ENCODE data around the gene SERPINB2. TPM values are rescaled to one million over a fixed set of nuclear protein-coding genes. Genes with fewer than 3 reads are reported as not detected.

Gene SERPINB2
- total RNA-seq, 3 donors from 2014 or later, result not detected

DNA sequence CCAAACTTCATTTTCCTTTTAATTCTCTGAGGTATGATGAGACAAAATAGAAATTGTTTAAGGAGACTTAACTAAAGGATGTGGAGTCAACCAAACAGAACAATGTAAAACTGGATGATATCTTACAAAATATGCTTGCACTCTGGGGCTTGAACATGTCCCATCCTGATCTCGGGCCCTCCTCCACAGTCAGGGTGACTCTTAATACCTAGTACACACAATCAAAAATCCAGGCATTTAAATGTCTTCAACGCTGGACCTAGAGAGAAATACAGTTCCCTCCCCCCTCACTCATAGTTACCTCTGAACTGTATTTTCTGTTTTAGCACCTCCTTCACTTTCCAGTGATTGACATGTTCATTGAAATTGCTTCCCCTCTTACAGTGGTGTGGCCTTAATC lies 36.9 kb upstream of the SERPINB2 start:
- Histone ChIP-seq H3K4me3 (no peak overlapping the region), H3K36me3 (ENCODE audit: low read depth) (no peaks in the 10 kb centered on the region), H3K9me3 (no peaks in the 10 kb centered on the region), H3K4me1 (ENCODE audit: low read depth) (no peaks in the 10 kb centered on the region)
- TF ChIP-seq, protein P1, sequence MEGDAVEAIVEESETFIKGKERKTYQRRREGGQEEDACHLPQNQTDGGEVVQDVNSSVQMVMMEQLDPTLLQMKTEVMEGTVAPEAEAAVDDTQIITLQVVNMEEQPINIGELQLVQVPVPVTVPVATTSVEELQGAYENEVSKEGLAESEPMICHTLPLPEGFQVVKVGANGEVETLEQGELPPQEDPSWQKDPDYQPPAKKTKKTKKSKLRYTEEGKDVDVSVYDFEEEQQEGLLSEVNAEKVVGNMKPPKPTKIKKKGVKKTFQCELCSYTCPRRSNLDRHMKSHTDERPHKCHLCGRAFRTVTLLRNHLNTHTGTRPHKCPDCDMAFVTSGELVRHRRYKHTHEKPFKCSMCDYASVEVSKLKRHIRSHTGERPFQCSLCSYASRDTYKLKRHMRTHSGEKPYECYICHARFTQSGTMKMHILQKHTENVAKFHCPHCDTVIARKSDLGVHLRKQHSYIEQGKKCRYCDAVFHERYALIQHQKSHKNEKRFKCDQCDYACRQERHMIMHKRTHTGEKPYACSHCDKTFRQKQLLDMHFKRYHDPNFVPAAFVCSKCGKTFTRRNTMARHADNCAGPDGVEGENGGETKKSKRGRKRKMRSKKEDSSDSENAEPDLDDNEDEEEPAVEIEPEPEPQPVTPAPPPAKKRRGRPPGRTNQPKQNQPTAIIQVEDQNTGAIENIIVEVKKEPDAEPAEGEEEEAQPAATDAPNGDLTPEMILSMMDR (IDR thresholded peaks at IDR 0.05), result no peak
- ATAC-seq (no peak), DNase-seq (no peak)
- intact Hi-C loops (cut with DNase I, micrococcal nuclease), result no loop called here

DNA sequence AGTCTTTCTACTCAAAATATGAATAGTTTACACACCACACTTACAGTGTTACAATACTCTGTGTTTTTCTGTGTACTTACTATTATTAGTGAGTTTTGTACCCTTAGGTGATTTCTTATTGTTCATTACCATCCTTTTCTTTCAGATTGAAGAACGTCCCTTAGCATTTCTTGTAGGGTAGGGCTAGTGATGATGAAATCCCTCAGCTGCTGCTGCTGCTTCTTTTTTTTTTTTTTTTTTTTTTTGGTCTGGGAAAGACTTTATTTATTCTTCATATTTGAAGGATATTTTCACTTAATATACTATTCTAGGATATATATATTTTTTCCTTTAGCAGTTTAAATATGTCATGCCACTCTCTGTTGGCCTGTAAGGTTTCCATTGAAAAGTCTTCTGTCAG lies 29.0 kb upstream of the SERPINB2 start:
- Histone ChIP-seq H3K9me3 (no peaks in the 10 kb centered on the region), H3K4me3 (no peak overlapping the region), H3K36me3 (ENCODE audit: low read depth) (no peaks in the 10 kb centered on the region), H3K4me1 (ENCODE audit: low read depth) (no peaks in the 10 kb centered on the region)
- no peak for DNase-seq
- no peak for ATAC-seq
- intact Hi-C loops (cut with DNase I, micrococcal nuclease), result no loop called here
- TF ChIP-seq, protein P1 (IDR thresholded peaks at IDR 0.05), result no peak

DNA sequence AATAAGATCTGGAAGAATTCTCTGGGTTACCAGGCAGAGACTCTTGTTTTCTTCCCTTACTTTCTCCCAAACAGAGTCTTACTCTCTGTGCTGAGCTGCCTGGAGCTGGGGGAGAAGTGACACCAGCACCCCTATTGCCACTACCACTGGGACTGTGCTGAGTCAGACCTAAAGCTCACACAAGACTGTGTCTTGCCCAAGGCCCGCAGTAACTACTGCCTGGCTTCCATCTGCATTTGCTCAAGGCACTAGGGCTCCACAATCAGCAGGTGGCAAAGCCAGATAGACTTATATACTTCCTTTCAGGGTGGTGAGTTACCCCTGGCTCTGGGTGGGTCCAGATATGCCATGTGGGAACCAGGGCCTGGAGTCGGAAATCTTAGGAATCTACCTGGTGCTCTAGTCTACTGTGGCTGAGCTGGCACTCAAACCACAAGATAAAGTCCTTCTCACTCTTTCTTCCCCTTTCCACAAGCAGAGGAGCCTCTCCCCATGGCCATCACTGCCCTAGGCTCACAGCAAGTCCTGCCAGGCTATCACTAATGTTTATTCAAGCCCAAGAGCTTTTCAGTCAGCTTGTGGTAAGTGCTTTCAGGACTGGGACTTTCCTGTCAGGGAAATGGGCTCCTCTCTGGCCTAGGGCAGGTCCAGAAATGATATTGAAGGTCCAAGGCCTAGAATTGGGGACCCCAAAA lies 27.6 kb upstream of the SERPINB2 start:
- H3K36me3 ChIP-seq (ENCODE audit: low read depth), result no peaks in the 10 kb centered on the region
- DNase-seq (no peak), ATAC-seq (no peak)
- no peaks in the 10 kb centered on the region for H3K4me1 ChIP-seq (ENCODE audit: low read depth)
- H3K9me3 ChIP-seq, result no peaks in the 10 kb centered on the region
- intact Hi-C loops (cut with DNase I, micrococcal nuclease), result no loop called here
- no peak overlapping the region for H3K4me3 ChIP-seq
- TF ChIP-seq, protein P1 (IDR thresholded peaks at IDR 0.05), result no peak

DNA sequence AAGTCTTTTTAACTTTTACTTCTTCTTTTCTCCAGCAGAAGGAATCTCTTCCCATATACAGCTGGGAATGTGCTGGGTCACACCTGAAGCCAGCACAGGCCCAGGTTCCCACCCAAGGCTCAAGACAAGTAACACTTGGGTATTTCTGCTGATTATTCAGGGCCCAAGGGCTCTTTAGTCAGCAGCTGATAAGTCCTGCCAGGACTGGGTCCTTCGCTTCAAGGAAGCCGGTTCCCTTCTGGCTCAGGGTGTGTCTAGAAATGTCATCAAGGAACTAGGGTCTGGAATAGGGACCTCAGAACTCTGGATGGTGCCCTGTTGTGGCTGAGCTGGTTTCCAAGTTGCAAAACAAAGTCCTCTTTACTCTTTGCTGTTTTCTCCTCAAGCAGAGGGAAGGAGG lies 27.0 kb upstream of the SERPINB2 start:
- Histone ChIP-seq H3K4me3 (no peak overlapping the region), H3K4me1 (ENCODE audit: low read depth) (no peaks in the 10 kb centered on the region), H3K36me3 (ENCODE audit: low read depth) (no peaks in the 10 kb centered on the region), H3K9me3 (no peaks in the 10 kb centered on the region)
- DNase-seq (no peak), ATAC-seq (no peak)
- intact Hi-C loops (cut with DNase I, micrococcal nuclease), result no loop called here
- TF ChIP-seq, protein P1 (IDR thresholded peaks at IDR 0.05), result no peak

DNA sequence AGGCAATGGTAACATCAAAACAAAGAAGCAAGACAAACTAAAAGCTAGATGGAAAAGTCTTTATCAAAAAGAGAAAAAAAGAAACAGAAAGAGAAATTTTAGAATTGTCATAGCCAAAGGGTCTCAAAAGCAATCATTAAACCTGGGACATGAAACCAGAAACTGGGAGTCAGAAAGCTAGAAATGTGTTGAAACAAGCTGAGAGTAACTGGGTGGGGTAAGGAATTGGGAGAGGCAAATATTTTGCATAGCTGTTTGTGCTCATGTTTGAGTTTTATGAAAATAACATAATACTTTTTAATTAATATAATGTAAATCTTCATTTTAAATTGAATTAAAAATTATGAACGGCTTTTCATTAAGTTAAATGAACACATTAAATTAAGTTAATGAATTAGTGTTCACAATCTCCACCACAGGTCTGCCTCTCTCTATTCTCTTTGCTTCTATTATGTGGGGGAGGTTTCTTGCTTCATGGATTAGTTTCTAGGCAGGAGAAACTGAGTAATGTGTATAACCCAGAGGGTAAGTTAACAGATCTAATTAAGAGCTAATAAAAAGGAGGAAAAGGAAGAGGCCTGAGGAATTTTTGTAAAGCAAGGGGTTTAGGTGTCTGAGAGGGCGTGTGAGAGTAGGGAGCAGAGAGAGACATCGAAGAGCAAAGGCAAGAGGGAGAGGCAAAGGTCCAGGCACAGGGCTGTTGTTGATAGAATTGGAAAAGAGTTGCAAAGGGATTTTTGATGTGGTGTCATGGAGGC lies 20.0 kb upstream of the SERPINB2 start:
- no peak for ATAC-seq
- intact Hi-C loops (cut with DNase I, micrococcal nuclease), result no loop called here
- Histone ChIP-seq H3K9me3 (no peaks in the 10 kb centered on the region), H3K4me3 (no peak overlapping the region), H3K4me1 (ENCODE audit: low read depth) (no peaks in the 10 kb centered on the region), H3K36me3 (ENCODE audit: low read depth) (no peaks in the 10 kb centered on the region)
- TF ChIP-seq, protein P1 (IDR thresholded peaks at IDR 0.05), result no peak
- DNase-seq, result no peak
